ENCODE results near the gene RSL1D1. TPM values are rescaled to one million over a fixed set of nuclear protein-coding genes. Genes with fewer than 3 reads are reported as not detected.
"Not testable (repeated sequence)": the region's sequence is repeated elsewhere in the genome, so short reads cannot be mapped to it uniquely, and the experiment has no call there.

The RSL1D1 gene
- total and polyA plus RNA-seq, 2 of the 8 experiments (the other 6 are each of a cell fraction or from before 2014, with no cell fraction given): 41.3 to 292 TPM

DNA sequence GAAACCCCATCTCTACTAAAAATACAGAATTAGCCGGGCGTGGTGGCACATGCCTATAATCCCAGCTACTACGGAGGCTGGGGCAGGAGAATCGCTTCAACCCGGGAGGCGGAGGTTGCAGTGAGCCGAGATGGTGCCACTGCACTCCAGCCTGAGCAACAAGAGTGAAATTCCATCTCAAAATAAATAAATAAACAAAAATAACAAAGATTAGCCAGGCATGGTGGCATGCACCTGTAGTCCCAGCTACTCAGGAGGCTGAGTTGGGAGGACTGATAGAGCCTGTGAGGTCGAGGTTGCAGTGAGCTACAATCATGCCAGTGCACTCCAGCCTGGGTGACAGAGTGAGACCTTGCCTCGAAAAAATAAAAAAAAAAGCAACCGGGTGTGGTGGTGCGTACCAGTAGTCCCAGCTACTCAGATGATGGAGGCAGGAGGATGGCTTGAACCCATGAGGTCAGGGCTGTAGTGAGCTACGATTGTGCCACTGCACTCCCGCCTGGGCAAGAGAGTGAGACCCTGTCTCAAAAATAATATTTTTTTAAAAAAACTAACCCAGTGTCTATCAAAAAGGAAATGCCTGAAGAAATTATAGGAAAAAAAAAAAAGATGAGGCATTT is 66.3 kb downstream of the RSL1D1 start:
- CTCF ChIA-PET (ENCODE audit: partially characterized antibody): interaction anchor here (0.7 to 1.3 kb wide), 3 partner anchors 70 to 315 kb away, joined by 3 to 4 read pairs (median 4); no protein-coding TSS in a partner anchor

More for the DNA sequence above, 66.3 kb downstream of the RSL1D1 start:
- WGBS, 2 experiments (ENCODE audit: extremely low coverage in 1 of 2, insufficient coverage in 1 of 2, insufficient read length in 1 of 2, insufficient replicate concordance in 2 of 2, low coverage in 1 of 2, low lambda C conversion rate in 2 of 2, missing lambda C conversion rate in 1 of 2): 94% methylated on average over 13 of the region's 13 CpGs; no CpG with 5 or more reads in 1 of the 2 experiments
- H3K9me3 ChIP-seq (ENCODE audit: insufficient read depth in 2 of 2, low read depth in 1 of 2, low read length in 1 of 2); H3K4me3 ChIP-seq (ENCODE audit: extremely low read depth in 1 of 4, insufficient read depth in 2 of 4, low read depth in 3 of 4, low read length in 4 of 4); H3K18ac ChIP-seq (ENCODE audit: extremely low read depth, low read length); H2BK120ac ChIP-seq (replicated peaks; ENCODE audit: low read depth, low read length); H4K20me1 ChIP-seq (replicated peaks in 1 of 2; ENCODE audit: control insufficient read depth in 1 of 2, insufficient read depth in 2 of 2, low read length in 2 of 2); H3K14ac ChIP-seq (ENCODE audit: insufficient read length); H4K8ac ChIP-seq (ENCODE audit: extremely low read depth, insufficient read depth, low read length); H3K23ac ChIP-seq (ENCODE audit: insufficient read length); H3K56ac ChIP-seq (replicated peaks; ENCODE audit: insufficient read length, low read depth, low read length); H3K4ac ChIP-seq (replicated peaks; ENCODE audit: insufficient read length, low read depth, low read length); H4K5ac ChIP-seq (ENCODE audit: insufficient read length, low read depth, low read length); H2BK5ac ChIP-seq (ENCODE audit: low read depth, low read length); FAIRE-seq; H3K23me2 ChIP-seq (ENCODE audit: low read depth, low read length); H2AK5ac ChIP-seq (ENCODE audit: low read depth, low read length); H3K27me3 ChIP-seq (replicated peaks in 1 of 4; ENCODE audit: control insufficient read depth in 3 of 4, extremely low read depth in 1 of 4, insufficient read depth in 3 of 4, low read length in 3 of 4); H3K36me3 ChIP-seq (ENCODE audit: control insufficient read depth in 2 of 4, insufficient read depth in 4 of 4, low read length in 3 of 4); H3K4me1 ChIP-seq (replicated peaks in 1 of 4; ENCODE audit: control insufficient read depth in 3 of 4, insufficient read depth in 4 of 4, low read length in 3 of 4); H2BK20ac ChIP-seq (ENCODE audit: low read length); H2BK12ac ChIP-seq (ENCODE audit: low read depth, low read length); H3K4me2 ChIP-seq (ENCODE audit: insufficient read depth in 1 of 2, low read depth in 2 of 2, low read length in 2 of 2); H3K9ac ChIP-seq (replicated peaks in 1 of 4; ENCODE audit: extremely low read depth in 1 of 4, low read depth in 3 of 4, low read length in 3 of 4); H4K91ac ChIP-seq (replicated peaks; ENCODE audit: insufficient read length, low read length); DNase-seq (ENCODE audit: low read depth in 1 of 2, low spot score in 2 of 2); H2AFZ ChIP-seq (ENCODE audit: low read length); H2BK15ac ChIP-seq (ENCODE audit: low read length); H3K27ac ChIP-seq (ENCODE audit: low read depth, low read length): not testable (repeated sequence)
- POLR2A ChIA-PET (ENCODE audit: partially characterized antibody): interaction anchor here (1.0 kb wide), 1 partner anchor 34 kb away, joined by 3 read pairs; no protein-coding TSS in a partner anchor
- peaks cover 0 to 64% of the 10 kb centered on the region in 2 experiments; a peak in 2 of 4 replicates for H3K79me2 ChIP-seq (ENCODE audit: control insufficient read depth in 1 of 2, insufficient read depth in 2 of 2, low read length in 2 of 2)
- H3K79me1 ChIP-seq (ENCODE audit: low read depth, low read length): peaks cover 12% of the 10 kb centered on the region; the same call in 1 of the 2 replicates

Measured in H1 (cell line).